GM18508 (cell line): Measurements from ENCODE around the gene IFT43.

Source experiments
- ATAC-seq: cut with Tn5 transposase; IDR thresholded peaks from one replicate; pipeline ENCODE4 v1.9.1; 2021; ENCODE audit warnings: moderate number of reproducible peaks; ENCODE audit not compliant: insufficient read depth, unreplicated experiment

Gene IFT43

DNA sequence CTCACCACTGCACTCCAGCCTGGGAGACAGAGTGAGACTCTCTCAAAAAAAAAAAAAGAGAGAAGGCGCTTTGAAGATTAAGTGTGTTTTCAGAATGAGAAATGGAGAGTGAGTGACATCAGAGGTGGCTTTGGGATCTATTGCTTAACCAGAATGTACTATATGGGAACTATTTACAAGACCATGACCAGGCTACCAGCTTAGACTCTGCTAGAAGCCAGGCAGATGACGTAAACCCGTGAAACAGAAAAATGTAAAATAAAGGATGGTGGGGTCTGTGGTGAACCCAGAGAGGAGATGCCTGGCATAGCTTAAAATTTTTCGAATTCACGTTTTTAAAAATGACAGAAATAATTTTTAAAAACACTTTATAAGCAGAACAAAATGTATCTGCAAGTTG, 82.0 kb downstream of the IFT43 start:
- no peak for ATAC-seq

DNA sequence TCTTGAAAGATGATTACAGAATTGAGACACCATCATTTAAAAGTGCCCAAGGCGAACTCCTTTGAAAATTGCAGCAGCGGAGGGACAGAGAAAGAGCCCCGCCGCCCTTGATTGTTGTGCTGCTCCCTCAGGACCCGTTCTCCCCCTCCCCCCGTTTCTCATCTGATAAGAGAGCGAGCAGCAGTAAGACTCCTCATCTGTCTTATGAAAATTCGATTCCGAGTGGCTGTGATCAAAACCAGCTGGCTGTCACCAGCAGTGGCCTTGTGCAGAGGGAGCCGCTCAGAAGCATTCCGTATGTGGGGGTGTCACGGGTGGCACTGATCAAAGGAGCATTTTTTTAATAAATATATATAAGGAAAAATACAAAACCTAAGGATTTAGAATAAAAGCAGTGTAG, 88.2 kb downstream of the IFT43 start:
- ATAC-seq, result no peak

DNA sequence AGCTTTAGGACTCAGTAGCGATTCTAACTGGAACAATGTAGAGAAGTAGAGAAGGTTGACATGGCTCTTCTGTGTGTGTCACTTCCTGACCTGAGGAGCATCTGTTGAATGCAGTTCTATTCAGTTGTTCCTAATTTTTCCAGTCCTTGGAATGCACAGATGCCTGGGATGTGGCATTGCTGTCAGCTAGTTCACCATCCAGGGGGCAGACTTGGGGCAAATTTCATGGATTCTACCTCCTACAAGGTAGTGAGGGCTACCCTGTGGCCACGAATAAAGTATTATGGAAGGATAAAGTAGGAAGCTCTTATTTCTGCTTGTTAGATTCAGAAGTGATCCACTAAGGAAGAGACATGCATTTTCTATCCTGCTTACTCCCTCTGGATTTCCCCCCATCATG, 91.8 kb downstream of the IFT43 start:
- ATAC-seq, result no peak

DNA sequence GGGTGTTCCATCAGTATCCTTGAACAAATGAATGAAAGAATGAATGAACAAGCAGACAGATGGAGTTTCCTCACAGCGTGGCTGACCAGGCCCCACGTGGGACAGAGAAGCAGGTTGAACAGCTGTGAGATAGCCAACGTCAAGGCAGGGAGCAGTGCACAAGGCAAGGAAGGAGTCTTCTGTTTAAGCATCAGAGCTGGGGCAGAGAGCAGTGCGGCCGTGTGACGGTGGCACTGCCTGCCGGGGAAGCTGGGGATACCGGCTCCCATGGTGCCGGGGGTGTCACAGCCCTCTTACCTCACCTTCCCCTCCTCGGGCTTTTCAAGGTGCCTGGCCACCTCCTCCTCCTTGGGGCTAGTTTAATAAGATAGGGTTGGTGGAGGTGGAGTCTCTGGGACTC, 92.9 kb downstream of the IFT43 start:
- ATAC-seq, result no peak

DNA sequence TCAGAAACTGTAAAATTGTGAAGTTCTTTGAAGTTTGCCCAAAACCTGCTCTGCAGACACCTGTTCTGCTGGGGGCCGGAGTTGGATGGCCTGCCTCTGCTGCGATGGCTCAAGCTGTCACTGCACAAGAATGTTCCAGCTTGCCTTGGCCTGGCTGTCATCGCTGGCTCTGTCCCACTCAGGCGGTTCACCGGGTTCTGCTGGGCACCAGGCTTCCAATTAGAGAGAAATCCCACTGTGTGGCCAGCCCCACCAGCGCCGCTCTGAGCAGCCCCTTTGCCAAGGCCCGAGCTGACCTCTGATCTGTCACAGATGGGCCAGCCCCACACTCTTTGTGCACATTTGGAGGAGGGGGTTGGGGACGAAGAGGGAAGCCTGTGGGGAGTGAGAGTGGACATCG, 94.5 kb downstream of the IFT43 start:
- no peak for ATAC-seq

DNA sequence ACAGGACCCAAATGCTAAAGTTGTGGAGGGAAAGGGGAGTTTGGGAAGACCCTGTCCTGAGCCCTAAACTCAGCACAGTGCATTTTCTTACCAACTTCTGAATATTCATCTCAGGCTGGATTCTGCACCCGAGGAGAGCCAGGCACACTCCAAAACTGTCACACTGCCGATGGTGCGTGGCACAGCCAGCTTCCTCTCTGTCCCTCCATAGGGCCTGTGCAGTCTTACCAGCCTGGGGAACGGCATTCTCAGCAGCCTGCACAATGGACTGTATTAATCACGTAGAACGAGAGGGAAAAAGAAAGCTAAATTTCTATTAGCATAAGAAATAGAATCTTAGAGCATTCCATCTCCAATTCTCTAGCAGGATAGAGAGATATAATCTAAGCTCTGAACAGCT, 94.9 kb downstream of the IFT43 start:
- ATAC-seq, result no peak

DNA sequence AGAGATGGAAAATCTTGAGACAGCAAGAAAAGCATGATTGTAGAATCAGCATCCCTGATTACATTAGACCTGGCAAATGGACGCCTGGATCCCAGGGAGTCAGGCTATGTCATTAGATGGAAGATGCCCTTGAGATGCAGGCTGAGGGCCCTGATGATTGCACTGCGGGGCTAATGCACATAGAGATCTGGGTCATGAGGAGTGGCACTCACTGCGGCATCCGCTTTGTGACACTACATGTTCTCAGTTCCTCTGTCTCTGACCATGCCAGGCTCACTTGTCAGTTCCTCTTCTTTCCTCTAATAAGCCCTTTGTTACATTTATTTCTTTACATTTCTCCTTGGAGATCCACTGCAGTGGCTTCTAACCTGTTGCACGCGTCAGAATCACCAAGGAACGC, 96.1 kb downstream of the IFT43 start:
- ATAC-seq, result no peak

DNA sequence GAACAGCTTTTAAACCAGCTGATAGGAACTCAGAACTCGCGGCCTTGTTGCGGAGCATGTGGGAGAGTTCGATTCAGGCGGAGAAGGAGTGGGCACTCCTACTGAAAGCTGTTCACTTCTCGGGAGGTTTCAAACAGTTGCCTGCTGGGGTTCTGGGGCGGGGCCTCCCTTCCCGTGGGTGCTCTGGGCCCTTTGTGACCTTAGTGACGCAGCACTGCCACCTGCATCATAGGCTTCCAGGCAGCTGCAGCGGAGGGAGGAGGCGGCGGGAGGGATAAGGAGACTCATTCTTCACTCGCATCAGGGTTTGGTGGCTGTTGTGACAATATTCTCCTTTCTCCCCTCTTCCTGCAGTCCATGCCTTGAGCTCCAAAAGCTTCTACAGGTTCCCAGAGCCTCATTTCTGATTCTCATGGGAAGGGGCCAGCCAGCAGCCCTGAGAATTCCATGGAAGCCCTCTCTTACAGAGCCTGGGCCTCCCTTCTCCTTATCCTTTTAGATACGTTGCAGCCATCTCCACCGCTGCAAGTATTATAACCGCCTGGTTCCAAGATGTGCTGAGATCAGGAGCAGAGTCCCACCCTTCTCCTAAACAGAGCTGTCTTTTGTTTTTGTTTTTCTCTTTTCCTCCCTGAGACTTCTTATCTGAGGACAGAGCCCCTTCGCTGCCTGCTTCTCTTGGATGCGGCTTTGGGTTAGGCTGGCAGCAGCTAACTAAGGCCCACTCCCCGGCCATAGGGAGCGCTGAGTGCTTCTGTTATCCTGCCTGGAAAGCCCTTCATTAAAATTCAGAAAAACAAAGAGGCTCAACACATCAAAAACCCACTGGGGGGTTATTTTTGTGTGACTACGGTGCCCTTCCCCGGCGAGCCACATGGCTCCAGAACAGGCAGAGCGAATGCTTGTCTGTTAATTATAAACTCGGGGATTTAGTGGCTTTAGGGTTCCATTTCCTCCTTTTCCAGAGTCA, 98.5 kb downstream of the IFT43 start:
- ATAC-seq, result no peak

DNA sequence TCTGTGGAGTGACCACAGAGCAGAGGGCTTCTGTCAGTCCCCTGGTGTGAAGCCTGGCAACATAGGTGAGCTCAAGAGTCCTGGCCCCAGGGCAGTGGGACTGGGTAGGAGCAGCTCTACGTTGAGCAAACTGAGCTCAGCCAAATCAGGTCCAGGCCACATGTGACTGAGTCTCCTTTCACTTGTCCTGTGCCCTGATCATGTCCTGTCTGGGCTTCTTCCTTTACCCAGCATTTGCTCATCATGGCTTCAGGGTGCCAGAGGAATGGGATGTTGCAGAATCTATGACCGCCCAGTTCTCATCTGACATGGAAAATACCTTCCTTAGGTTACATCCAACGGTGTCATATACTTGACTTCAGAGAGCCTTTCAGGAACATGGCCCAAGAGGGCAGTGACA, 99.8 kb downstream of the IFT43 start:
- ATAC-seq, result no peak

DNA sequence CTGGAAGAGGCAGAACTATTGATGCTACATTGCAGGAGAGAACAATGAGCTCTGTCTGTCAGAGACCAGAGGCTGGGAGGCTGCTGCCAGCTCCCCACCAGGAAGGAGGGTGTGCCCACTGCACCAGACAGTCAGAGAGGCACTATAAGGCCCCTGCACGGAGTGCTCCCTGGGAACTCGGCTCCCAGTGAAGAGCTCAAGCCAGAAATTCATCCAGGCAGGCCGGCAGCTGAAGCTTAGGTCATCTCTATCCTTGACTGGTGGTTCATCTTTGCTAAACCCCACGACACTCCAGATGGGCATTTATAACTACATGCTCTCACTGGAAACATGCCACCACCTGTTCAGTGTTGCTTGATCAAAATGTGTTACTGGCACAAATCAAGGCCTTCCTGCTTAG, 101.1 kb downstream of the IFT43 start:
- no peak for ATAC-seq

DNA sequence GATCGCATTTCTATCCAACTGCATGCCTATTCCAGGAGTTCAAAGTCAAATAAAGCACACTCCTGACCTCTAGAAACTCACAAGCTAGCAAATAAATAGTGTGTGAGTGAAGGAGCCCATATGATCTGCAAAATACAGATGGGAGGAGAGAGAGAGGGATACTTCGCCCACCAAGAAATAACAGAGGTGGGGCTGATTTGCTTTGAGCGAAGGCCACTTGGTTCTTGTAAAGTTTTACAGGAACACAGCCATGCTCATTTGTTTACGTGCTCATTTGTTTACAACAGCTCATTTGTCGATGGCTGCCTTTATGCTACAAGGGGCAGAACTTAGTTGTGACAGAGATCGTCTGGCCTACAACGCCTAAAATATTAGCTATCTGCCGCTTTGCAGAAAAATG, 102.8 kb downstream of the IFT43 start:
- ATAC-seq, result no peak

DNA sequence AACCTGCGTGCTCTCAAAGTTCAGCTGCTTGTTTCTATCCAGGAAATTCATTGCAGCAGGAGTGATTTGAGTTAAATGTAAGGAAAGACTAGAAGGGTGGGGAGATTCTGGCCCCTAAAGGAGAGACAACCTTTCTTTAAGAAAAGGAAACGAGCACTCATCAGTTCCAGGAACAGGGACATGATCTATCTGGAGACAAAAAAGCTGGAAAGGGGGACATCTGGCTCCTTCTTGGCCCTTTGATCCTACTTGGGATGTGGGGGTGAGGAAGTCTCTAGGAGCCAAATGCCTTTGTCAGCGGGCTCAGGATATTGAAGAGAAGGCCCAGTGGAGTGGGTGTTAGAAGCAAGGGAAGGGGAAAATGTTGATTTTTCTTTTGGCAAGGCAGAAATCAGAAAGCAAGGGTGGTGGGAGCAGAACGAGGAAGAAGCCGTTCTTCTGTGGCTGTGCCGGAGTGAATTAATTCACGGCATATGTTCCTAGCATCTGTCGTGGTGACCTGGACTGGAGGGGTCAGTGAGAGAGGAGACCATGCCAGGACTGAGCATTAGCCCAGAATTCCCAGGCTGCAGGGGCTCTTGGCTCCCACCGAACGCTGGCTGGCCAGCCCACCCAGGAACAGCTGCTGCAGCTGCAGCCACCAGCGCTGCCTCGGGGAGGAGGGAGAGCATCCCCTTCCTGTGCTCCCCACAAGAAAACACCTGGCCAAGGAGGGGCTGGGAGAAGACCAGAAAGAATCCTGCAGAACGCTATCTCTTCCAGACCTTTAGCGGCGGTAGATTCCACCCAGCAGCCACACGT, 103.4 kb downstream of the IFT43 start:
- ATAC-seq, result no peak

DNA sequence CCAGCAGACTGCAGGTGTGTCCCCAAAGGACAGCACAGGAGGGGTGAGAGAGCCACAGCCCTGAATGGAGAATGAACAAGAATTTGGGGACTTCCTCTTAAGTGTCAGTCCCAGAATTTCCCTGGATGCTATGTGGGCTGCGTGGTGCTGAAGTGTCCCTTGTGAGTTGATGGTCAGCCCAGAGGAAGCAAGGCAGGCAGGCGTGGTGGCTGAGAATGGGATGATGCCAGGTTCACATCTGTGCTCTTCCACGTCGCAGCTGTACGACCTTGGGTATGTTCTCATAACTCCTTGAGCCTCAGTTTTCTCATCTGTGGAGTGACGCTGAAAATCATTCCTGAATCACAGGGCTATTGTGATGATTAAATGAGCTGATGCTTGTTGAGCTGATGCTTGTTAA, 104.0 kb downstream of the IFT43 start:
- no peak for ATAC-seq

DNA sequence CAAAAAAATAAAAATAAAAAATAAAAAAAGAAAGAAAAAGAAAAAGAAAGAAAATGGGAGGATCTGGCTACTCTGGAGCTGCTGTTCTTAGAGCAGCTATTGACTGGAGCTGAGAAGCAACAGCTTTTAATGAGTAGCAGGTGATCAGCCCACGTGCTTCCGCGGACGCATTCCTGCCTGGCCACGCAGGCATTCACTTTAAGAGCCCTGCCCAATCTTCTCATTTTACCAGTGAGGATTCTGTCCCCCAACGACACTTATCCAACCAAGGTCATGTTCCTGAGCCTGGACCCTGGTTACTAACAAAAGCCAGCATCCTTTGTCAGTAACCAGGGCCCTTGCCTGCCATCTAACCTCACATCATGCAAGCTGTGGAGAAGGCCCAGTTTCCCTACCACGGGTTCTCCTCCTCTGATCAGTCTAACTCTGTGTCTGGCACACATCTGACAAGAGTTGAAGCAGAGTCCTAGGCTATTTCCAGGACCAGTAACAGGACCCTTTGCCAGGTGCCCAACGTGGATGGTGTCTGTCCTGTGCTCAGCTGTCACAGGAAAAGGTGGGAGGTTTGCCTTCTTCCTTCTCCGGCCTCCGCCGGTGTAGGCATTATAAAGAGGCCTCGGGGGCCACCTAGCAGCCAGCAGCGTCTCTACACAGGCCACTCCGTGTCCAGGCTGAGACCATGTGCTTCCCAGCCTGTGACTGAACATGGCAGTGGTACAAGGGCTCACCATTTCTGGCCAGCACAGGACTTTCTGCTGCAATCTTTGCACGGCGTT, 105.2 kb downstream of the IFT43 start:
- no peak for ATAC-seq

DNA sequence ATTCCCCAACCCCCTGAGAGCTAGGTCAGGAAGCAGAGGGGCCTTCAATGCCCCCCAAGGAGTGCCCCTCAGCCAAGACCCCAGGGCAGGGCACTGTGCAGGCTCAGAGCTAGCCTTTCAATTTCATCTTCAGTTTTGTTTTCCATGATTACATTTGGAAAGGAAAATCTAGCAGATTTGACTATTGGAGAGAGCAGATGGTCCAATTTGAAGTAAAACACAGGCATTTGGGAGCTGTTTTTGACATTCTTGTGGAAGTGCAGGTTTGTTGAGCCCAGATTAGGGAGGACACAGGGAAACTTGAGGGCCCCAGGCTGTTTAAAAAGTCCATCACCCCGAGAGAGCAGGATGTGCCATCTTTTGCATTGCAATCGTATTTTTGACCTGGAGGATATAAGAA, 107.5 kb downstream of the IFT43 start:
- no peak for ATAC-seq

DNA sequence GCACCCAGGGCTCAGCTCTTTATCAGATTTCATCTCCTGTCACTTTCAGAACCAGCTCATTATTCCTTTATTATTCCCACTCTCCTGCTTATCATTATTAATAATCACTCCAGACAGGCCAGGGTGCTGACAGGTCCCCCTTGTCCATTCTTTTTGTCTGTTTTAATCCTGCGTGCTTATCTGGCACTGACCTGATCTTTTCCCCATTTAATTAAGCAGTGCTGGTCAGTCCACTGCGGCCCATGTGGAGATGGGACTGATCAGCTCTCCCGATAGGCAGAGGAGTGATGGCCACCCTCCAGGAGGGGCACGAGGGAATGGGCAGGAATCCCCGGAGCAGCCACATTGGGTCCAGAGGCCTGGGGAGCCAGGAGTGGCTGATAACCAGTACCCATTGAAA, 110.7 kb downstream of the IFT43 start:
- ATAC-seq, result no peak

DNA sequence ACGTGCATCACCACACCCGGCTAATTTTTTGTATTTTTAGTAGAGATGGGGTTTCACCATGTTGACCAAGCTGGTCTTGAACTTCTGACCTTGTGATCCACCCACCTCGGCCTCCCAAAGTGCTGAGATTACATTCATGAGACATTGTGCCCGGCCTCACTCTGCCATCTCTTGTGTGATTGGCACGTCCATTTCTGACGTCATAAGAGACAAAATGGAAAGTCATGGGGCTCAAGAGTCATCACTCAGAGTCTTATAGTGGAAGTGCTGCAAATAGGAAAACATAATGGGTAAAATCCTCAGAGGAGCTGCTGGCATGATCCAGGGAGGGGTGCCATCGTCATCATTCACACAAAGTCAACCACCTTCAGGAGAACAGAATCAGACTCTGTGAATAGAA, 112.0 kb downstream of the IFT43 start:
- no peak for ATAC-seq

DNA sequence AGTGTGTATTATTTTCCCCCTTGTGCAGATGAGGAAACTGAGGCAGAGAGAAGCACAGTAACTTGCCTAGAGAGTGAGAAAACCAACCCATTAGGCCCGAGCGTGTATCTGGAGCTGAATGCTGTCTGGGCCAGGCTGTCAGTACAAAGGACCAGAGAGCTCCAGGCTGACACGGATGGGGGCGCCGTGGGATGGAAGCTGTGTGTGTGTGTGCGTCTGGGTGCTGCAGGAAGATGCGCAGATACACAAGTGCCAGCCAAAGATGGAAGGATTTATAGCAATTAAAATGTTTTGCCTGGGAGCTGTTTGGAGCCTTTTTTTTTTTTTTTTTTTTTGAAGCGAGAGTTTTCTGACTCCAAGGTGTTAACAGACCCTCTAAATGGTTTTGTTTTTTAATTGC, 112.5 kb downstream of the IFT43 start:
- ATAC-seq, result no peak

DNA sequence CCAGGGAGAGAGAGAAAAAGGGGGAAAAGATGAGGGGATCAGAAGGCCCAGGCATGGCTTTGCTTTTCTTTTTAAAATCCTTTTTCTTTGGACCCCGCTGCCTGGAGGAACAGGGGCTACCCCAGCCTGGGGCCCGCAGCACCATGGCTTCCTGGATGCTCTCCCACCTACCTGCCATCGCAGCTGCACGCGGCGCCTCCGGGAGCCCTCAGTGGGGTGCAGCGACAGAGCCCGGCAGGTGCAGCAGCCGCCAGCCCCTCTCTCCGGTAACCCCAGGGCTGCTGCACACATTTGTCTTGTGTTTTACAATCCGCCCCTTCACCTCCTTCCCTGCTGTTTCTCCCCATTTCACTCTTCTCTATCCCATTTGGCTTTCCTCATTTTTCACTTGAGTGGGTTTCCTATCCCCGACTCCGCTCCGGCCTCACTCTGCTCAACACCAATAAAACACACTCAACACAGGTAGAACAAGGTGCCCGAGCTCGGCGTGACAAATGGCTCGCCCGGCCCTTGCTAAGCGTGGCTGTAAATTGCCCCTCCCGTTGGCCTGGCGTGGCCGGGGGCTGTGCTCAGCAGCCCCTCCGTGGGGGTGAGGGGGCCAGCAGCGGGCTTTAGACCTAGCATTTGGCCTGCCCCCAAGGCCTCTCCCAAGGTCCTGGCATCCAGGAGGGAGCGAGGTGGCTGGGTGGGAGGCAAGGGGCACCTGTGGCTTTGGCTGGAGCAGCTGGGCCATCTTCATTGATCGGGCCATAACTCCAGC, 113.5 kb downstream of the IFT43 start:
- ATAC-seq, result no peak

DNA sequence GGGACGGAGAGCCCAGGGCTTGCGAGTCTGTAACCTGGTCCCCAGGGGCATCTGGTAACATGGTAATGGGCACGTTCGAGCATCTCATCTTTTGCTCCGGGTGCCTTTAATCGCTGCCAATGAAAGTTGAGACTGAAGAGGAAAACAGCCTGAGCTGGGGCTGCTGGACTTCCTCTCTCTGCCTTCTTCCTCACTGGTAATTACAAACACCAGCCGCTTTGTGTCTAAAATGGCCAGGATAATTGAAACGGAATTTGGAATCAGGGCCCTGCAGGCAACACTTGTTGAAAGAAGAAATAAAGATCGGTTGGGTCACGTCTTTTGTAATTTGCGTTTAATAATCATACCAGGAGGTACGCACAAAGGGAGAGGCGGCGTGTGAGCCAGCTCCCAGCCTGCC, 114.7 kb downstream of the IFT43 start:
- ATAC-seq, result no peak
